Stimulated activated CD4-positive, alpha-beta T cell treated with anti-CD3 and anti-CD28 coated beads, Interleukin-2, amount 100 ng/mL, for 4 hours (primary cell): Measurements from ENCODE around the gene FMN1.

Source experiments
- DNase-seq: peaks from one replicate; pipeline ENCODE4 v3.0.0-alpha.2; 2020; ENCODE audit warnings: low read depth

Gene FMN1

DNA sequence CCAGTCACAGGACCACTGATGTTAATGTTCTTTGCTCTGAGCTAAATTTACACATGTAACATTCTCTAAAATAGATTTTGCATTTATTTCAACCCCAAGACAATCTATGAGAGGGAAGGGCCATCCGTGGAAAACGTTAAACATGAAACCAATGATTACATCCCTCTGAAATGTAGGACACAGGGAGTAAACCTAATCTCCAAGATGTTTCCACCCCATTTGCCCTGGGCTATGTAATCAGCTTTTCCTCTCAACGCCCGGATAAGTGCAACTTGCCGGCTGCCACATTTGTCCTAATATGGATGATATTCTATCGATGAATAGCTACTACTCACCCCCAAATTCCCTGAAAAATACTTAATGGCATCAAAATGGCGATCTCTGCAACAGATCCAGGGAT is 6.4 kb upstream of the FMN1 start:
- DNase-seq, result no peak

DNA sequence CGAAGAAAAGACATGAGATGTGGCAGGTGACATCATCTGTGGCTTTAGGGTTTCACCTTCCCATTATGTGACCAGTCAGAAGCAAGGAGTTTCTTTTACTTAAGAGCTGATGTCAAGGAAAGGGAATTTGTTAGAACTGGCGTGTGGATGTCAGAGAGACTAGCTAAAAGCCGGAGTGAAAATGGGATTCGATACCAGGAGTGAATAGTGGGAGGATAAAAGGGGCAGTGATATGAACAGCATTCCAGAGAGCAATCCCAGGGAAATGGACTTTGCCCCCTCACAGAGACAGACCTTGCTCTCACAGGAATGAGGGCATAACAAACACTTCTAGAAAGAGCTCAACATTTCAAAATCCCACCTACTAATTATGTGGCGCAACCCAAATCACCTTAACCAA is 5.9 kb upstream of the FMN1 start:
- DNase-seq, result no peak

DNA sequence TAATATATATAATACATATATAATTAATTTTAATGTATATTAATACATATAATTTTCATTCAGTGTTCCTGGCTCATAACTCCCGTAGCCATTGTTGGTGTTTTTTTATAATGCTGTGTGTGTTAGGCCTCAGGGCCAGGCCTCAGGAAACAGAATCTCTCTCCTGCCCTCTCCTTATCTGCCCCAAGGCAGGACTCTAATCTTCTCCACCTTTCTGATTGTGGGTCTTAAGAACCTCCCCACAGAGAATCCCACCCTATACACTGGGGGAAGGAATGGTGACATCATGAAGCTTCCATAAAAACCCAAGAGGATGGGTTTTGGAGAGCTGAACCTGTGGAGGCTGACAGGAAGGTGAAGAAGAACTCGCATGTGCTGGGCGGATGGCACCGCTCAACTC is 4.0 kb upstream of the FMN1 start:
- DNase-seq, result no peak

DNA sequence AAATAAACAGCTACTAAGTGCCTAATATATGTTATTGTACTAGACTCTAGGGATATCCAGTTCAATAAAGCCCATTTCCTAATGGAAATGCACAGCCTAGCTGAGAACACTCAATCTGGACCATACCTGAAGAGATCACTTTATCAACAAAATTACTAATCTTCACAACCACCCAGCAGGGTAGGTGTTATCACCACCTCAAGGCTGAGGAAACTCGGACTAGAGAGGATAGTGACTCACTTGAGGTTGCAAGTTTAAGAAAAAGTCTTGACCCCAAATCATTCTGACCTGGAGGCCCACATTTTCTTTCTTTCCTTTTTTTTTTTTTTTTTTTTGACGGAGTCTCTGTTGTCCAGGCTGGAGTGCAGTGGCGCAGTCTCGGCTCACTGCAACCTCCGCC is 3.1 kb upstream of the FMN1 start:
- DNase-seq, result no peak

DNA sequence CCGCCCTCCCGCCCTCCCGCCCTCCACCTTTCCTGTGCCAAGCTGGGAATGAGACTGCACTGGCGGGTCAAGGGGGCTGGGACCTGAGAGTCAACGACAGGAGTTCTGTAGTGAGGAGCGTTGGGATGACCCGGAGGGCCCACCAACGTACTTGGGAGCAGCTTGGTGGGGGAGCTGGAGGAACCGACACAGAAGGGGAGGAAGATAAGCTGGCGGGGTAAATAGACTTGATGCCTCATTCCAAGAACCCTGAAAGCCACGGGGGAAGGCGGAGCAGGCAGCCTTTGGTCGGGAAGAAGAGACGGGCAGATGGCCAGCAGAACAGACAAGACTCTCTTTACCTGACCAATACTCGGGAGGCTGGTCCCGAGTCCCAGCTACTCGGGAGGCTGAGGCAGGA is 277 bp downstream of the FMN1 start:
- no peak for DNase-seq

DNA sequence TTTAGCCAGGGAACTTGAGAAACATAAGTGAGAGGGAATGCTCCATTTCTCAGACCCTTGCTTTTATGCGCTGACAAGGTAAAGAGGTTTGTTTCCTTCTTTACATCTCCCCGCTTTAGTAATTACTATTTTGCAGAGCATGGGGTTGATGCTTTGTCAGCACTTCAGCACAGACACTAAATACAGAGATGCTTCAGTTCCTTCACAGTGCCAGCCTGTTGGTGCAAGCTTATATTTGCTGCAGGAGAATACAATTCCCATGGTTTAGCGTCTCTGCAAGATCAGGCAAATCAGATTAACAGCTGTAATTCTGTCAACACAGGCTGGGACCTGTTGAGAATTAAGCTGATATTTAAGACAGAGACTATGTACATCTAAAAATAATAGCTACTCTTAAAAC is 2.9 kb downstream of the FMN1 start:
- no peak for DNase-seq

DNA sequence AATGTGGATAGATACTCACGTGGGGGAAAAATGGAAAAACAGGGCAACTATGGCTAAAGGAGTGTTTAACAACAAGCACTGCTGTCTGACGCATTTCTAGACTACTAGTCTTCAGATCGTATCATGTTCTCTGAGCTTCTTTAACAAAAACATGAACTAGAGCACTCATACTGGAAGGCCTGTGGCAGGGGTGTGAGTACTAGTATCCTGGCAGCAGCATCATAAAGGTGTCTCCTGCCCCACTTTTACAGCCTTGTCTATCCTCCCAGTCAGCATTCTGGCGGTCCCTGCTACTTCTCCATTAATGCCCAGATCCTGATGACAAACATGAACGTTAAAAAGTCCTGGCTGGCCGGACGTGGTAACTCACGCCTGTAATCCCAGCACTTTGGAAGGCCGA is 4.0 kb downstream of the FMN1 start:
- DNase-seq, result no peak

DNA sequence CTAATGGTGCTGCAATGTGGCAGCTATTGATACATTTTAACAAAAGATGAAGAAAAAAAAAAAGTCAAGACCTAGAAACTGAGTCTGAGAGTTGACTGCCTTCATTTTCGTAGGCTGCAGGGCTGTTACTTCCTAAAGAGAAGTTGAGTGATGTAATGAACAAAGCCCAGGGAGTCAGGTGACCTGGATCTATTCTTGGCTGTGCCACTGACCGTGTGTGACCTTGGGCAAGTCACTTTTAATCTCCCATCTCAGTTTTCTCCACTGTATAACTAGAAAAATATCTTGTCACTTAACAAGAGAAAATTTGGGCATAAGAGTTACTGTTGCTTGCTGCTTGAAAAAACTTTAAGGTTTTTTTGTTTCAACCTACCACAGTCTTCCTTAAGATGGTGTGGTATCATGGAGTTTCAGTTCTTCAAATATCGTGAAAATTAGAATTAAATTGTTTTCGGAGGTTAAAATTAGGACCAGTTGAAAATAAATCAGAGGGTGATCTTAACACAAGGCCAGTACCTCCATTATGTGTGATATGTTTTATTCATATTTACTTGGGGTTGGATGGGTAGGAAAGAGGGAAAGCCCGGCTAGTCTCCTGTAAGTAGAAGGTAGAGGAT is 5.8 kb downstream of the FMN1 start:
- DNase-seq, result no peak

DNA sequence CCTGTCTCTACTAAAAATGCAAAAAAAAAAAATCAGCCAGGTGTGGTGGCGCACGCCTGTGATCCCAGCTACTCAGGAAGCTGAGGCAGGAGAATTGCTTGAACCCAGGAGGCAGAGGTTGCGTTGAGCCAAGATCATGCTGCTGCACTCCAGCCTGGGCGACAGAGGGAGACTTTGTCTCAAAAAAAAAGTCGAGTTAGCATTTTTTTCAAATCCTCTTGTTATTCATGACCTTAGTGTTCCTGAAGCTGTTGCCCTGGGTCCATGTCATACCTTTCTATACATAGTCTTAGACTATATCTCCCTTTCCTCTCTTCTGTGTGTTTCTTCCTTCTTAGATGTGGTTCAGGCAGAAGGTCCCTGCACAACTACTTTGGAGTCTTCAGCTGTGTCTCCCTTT is 6.4 kb downstream of the FMN1 start:
- DNase-seq, result no peak

DNA sequence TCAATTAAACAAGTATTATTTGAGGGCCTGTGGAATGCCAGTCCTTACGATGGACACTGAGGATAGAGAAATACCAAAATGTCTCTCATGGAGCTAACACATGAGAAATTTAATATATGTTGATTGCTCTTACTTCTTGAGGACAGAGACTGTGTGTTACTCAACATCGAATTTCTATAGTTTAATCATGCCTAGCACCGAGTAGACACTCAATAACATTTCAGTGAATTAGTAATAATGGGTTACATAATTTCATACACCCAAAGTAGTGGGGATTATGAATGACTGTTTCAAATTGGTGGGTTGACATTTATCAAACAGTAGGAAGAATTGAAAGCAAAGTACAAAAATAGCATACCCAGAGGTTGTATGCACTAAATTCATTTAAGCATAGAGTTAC is 11.2 kb downstream of the FMN1 start:
- no peak for DNase-seq

DNA sequence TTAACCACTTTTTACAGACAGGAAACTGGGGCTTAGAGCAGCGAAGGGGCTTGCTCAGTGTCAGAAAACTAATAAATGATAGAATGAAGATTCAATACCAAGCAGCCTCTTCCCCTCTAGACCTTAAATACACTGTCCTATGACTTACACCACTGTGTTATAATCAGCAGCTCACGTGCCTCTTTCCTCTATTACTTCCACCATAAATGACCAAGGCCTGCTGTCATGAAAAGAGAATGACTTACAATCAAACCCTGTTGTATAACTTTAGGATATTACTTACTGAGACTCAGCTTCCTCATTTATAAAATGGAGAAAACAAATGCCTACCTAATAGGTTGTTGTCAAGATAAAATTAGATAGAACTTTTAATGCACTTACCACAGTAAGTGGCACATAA is 11.6 kb downstream of the FMN1 start:
- no peak for DNase-seq

DNA sequence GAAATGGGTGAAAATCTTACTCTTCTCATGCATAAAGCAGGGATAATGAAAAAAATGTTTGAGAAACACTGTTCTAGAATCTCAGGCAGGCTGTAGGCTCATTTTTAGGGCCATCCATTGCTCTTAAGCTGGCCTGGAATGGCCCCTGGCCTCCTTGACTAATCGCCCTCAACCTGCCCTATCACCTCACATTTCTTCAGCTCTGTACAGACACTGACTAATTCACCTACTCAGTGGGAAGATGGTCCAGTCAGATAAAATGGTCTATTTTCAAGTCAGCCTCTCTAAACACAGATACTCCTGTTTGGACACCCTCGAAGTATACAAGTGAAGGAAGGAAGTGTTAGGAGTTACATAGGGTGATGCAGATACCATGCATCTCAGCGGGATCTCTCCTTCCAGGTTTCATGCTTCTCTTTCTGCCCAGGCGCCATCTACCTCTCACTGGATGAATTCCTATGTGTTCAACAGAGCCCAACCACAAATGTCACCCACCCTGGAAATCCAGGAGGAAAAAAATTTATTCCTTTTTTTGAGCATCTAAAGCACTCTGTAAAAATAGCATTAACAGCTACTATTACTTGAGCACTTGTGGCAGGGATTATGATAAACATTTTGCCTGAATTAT is 12.1 kb downstream of the FMN1 start:
- DNase-seq, result no peak

DNA sequence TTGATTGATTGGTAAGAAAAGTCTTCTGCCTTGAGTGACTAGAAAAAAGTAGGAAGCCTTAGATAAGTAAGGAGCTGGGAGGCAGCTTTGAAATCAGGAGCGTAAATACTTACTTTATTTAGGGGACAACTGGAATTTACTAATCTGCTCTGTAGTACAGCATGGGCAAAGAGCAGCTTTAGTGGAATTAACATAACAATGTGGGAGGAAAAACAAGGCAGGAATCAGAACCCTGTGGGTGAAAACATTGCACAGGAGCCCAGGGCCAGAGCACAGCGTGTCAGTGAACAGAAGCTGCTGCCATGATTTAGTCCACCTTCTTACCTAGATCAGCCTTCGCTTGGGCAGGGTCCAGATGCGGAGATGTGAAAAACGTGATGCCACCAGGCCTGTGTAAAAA is 14.6 kb downstream of the FMN1 start:
- no peak for DNase-seq

DNA sequence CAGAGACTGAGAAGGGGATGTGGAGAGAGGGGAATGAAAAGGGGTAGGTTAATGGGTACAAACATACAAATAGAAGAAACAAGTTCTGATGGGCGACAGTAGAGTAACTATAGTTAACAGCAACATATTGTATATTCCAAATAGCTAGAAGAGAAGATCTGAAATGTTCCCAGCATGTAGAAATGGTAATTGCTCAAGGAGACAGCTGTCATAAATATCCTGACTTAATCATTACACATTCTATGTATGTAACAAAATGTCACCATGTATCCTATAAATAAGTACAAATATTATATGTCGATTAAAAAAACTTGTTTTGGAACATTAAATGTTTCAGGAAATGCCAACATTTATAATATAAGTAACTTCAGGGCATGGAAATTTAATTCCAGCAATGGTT is 23.3 kb downstream of the FMN1 start:
- no peak for DNase-seq

DNA sequence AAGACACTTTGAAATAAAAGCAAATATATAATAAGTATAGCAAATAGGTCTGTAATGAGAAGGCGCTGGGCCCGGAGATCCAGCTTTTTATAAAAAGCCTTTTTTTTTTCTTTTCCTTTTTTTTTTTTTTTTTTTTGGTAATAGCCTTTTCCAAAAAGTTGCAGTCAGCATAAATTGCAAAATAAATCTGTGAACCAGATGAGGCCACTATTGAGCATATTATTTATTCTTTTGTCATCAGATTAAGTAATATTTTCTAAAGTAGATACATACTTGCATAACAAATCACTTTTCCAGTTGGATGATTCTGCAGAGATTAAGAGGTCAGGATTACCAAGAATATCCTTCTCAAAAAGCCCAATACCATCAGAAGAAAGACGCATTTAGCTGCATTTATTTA is 24.9 kb downstream of the FMN1 start:
- DNase-seq, result no peak

DNA sequence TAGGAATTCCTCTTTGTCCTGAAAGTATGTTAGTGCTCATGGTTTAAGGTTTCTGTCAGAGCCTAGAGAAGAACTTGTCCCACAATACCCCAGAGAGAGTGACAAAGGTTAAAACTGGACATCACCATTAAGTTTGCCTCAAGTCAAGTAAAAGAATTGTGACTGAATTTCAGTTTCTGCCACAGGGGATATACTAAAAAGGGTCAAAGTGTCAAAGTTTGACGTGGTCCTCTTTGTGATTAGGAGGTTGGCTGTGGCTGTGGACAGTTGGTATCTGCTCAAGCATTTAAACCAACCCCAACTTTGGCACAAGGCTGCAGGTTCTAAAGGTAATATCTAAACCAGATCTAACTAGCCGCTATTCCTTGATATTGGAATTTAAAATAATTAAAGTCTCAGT is 26.1 kb downstream of the FMN1 start:
- no peak for DNase-seq

DNA sequence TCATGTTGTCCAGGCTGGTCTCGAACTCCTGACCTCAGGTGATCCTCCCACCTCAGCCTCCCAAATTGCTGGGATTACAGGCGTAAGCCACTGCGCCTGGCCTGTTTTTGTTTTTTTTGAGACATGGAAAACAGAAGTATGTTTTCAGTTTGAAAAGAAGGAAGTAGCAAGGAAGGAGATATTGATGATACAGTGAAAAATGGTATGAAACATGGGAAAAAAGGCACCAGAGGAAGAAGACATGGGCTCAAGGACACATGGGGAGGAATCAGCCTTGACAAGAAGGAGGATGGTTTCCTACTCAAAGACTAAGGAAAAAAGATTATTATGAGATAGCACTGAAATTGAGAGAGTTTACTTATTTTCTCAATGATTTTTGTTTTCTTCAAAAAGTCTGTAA is 30.7 kb downstream of the FMN1 start:
- no peak for DNase-seq

DNA sequence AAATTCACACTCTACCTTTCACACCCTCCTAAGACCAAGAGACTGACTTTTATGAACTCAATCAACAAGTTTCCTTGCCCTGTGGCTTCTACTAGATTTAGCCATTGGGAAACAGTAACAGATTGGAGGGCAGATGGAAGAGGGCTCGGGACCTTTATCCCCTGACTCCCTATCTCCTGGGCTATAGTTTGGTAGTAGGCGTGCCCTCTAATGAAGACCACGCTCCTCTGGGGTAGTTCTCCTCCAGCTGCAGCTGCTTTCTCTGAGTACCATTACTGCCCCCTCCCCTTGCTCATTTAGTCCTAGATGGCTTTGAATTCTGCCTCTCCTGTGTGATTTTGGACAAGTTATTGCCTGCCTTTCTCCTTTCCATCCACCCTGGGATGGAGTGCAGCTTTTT is 33.3 kb downstream of the FMN1 start:
- DNase-seq, result no peak

DNA sequence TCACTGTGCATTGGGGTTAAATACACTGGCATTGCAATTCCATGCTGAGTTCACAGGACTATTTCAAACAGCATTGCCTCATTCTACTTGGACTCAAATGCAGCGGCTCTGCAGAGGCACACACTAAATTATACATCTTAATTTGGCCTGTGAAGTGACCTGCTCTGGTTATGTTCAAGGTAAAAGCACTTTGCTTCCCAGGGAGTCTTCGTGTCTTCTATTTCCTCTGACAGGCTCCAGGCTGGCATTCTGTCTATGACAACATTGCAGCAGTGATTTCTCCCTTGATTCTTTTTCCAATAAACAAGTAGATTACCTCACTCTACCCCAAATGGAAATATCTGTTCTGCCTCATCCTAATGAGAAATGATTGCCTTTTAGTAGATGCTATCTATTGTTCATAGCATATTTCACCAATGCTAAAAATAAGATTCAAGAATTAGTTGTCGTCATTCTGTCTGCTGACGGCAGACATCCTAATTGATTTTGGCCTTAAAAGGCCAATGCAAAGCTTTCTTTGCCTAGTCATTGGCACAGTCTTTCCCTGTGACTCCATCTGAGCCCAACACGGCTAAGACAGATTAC is 33.8 kb downstream of the FMN1 start:
- no peak for DNase-seq

DNA sequence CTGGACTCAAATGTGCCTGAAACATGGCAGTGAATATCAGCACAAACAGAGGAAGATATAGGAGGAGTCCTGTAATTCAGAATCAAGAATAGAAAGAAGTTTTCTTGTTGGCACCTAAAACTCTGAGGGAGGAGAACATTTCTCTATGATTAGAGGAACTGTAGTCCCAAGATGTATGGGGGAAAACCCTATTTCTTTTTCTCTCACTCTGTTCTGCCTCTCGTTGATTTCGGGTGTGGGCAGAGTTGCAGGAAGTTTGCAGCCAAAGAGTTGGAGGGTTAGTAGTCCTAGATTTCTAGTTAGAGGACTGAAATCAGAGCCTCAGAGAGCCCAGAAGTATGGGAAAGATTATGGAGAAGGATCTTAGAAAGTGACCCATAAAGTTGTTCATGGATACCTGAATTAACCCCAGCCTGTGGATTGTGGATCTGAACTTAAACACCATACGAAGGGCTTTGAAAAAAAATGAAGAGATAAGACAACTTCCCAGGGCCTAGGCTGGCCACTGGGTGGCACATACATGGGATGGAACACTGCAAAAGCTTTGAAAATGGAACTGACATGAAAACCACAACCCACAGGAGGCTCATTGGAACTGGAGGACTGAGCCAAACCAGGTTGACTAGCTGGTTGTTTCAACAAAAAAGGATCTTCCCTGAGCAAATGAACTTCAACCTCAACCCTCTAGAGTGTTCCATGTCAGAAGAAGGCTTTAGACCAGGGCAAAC is 34.6 kb downstream of the FMN1 start:
- no peak for DNase-seq

DNA sequence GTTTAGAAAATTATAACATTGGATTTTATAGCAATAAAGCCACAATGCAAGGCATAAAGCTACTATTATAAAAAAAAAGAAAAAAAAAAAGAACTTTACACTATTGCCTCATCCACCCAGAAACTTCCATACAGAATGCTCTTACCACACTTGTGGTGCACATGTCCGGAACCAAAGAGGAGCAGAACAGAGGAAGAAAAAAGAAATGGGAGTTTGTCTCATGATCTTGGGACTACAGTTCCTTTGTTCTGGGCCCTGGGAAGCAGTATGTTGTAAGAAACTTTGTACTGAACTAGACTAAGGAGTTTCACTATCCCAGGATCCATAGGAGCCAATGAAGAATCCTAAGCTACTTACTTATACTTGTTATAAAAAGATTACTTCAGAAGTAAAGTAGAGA is 36.1 kb downstream of the FMN1 start:
- no peak for DNase-seq

DNA sequence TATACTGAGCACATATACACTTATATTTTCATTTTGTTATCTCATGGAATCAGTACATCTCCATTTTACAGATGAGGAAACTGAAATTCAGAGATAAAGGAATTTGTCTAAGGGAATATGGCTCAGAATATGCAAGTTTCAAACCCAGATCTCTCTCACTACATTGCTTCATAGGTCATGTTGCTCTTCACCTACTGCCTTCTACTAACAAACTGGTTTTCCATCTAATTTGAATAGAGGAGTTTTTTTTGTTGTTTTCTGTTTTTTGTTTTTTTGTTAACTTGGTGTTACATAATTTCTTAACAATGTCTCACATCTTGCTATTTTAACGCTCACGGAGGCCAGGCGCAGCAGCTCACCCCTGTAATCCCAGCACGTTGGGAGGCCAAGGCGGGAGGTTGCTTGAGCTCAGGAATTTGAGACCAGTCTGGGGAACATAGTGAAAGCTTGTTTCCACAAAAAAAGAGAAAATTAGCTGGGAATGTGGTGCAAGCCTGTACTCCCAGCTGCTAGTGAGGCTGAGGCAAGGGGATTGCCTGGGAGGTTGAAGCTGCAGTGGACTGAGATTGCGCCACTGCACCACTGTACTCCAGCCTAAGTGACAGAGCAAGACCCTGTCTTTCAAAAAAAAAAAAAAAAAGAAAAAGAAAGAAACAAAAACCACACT is 37.0 kb downstream of the FMN1 start:
- DNase-seq, result no peak
